NCI-H2196 treated with DMSO at 0.1 percent for 48 hours (cell line): ENCODE data around the gene MRPL40.
A peak's percentile ranks its signal among the peaks of the same experiment; 100 is the strongest.

Experiments
- DNase-seq: peaks from one replicate; lab custom pipeline; 2025; ENCODE audit not compliant: unreplicated experiment; lab: John Stamatoyannopoulos, UW

The MRPL40 gene

DNA sequence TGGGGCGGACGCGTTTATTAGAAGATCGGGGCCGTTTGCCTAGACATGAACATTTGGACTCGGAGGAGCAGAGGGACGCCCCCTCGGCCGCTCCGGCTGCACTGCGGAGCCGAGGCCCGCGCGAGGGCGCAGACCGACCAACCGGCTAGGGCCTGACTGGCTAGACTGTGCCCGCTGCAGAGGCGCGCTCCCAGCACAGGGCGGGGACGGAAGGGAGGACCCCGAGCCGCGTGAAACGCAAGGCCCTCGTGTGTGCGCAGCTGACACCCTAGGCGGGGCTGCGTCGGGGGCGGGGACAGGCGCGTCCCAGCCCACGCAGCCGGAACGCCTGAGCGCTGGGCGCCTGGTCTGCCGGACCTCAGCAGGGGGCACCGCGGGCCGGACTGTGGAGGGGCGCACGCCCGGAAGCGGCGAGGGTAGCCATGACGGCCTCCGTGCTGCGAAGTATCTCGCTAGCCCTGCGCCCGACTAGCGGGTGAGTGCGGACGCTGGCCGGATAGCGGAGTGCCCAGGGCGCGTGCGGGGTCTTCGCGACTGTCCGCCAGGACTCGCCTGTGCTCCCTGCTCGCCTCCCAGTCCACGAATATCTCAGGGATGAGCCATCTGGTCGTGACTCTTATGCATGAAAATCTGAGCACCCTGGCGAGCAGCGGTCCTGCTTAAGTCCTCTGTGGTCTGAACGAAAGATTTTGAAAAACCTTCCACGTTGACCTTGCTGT lies at the start of gene MRPL40:
Gene MRPL40 (plus strand): TSS at position 413 of the 719 bp plus-strand sequence. CDS start 10 bp downstream, at position 423.
- DNase-seq = peak; percentile 59

DNA sequence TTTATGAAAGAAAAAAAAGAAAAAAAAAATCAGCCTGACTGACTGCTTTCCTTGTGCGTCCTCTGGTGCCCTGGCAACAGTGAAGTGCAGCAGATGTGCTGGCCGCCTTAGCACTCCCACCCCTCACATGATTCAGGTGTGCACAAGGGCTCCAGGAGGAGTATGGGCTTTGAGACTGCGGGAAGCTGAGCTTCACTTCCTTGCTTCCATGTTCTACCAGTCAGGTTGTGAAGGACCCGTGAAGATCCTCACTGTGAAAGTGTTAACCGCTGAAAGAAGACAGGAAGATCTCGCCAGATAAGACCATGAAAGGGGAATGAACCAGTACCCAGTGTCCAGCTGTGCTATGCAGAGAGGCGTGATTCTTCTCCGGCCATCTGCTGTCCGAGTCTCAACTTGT lies 49.1 kb upstream of the MRPL40 start:
- no peak for DNase-seq

DNA sequence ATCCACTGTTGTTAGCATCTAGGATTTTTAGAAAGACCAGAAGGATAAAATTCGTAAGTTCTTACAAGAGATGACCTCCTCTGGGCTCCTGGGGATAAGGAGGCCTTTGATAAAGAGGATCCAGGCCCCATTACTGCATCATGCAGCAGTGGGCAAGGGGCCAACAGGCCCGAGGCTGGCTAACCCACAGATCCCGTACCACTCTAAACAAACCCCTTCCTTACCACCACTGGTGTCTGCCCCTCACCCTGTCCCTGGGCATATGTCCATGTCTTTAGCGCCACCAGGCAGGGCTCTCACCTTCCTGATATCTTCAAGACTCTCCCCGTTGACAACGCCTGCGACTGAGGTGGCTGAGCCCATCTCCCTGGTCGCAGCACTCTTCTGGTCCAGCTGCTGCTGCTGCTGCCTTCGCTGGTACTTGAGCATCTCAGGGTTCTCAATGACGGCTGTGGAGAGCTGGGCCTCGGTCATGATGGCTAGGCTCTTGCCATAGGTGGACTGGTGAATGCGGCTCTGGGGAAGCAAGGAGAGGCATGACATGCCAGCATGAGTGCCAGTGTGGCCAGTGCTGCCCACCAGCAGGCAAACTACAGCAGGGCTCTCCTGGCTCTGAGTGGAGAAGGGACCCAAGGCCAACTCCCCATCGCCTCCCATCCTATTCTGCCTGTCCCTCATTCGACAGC lies 47.0 kb upstream of the MRPL40 start:
- no peak for DNase-seq

DNA sequence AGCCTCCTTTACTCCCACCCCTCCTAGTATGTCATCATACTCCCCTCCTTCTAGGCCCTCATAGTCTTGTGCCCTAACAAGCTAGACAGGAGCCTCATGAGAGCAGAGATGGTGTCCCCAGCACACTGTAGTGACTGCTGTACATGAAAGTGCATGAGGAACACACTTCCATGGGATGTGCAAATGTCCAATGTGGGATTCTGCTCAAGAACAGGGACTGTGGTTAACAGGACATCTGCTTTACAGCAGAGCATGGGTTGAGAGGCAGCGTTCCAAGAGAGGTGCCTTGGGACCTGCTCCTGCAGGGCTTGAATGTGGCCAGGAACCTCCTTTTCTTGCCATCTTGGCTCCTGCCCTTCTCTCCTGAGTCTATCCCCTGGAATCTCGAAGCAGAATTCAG lies 46.1 kb upstream of the MRPL40 start:
- DNase-seq = no peak

DNA sequence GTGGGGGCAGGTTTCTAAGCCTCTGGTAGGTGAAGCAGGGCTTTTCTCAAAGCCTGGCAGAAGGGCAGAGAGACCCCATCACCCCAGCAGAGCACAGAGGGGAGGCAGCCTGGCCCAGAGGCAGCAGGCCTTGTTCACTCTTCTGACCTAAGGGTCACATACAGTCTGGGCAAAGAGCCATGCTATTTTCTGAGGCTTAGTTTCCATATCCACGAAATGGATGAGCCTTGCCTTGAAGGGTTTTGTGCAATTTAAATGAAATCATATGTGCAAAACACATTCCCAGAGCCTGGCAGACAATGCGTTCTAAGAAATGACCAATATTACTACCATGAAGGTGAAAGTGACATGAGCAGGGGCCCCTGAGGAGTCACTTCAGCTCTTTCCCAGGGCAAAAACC lies 45.3 kb upstream of the MRPL40 start:
- no peak for DNase-seq

DNA sequence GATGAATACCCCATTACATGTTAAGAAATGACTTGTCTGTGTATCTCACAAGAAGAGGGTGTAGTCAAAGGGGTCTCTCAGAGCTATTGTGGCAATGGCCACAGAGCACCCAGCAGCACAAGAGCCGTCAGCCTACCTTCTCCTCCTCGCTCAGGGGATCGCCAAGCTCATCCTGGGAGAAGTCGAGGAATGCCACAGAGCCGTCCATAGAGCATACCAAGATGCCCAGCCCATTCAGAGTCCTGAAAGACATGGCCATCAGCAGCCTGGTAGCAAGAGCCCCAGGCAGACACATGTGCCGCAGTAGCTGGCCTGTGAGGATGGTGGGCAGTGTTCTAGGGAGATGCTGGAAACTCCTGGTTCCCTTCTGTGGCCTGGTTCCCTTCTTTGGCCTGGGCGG lies 44.8 kb upstream of the MRPL40 start:
- DNase-seq = no peak

DNA sequence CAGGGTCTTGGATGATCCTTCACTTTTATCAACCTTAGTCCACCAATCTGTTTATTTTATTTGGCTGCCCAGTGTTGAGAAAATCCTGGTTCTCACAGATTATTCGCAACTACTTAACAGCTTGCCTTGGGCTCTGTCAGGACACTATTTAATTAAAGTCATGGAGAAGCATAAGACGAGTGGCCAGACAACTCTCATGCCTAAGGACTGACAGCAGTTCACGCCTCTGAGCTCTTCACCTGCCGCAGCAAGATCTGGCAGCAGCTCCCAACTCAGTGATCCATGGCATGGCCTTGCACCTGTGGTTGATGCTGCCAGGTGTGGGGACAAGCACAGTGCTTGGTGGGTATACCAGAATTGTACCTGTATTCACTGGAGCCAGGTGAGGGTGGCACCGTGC lies 38.6 kb upstream of the MRPL40 start:
- DNase-seq = no peak

DNA sequence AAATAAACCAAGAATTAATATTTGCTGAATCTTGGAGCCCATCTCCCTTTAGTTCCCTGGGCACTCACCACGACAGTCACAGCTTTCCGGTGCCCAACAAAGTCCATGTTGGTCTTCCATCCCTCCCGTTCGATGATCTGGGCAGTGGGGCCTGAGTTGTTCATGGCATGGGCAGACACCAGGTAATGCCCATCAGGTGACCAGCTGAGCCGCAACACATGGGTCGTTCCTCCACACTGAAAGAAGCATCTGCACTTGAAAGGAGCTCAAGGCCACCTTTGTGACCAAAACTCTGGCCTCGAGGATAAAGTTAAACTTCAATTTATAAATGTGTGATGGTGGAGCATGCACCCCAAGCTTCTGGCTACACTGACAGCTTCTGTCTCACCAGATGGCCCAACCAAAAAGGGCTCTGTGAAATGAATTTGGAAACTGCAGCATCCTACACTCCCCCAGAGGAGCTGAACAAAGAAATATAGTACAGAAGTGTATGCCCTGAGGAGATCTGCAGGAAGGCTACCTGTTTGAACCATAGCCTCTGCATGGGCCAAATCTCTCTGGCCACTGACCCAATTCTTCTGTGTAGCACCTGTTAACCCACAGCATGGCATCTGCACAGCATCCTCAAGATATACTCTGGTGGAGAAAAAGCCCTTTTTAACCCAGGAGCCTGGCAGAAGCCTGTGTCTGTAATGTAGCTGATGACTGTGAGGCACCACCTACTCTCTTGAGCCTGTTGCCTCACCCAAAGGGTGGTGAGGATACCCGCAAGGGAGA lies 37.9 kb upstream of the MRPL40 start:
- no peak for DNase-seq

DNA sequence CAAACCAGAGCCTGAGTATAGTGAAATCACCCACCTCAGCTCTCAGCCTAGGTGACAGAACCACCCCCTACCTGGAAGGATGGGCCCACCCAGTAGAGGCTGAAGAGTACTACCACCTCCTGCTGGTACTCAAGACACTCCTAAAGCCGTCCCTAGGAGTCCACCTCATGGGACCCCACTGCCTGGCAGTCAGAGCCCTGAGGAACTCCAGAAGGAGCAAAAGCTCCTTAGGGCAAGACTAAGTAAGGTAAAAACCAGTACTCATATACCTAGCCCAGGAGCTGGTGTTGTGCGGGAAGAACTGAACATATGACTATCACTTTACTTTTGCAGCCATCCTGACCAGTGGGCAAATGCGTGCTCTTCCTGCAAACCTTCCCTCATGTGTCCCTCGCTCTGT lies 37.1 kb upstream of the MRPL40 start:
- no peak for DNase-seq

DNA sequence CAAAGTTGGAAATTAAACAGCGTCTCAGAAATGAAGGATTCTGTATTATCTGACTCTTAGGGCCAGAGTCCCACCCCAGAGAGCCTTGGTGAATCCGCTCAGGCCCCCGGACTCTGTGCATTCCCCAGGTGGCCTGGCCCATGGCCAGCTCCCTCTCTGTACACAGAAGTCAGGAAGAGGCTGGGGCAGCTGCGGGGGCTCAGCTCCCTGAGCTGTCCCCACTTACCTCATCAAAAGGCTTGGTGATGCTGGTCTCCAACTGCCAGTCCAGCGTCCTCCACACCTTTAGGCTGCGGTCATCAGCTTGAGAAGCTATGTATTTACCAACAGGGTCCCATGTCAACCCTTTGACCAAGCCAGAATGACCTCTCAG lies 35.8 kb upstream of the MRPL40 start:
- no peak for DNase-seq

DNA sequence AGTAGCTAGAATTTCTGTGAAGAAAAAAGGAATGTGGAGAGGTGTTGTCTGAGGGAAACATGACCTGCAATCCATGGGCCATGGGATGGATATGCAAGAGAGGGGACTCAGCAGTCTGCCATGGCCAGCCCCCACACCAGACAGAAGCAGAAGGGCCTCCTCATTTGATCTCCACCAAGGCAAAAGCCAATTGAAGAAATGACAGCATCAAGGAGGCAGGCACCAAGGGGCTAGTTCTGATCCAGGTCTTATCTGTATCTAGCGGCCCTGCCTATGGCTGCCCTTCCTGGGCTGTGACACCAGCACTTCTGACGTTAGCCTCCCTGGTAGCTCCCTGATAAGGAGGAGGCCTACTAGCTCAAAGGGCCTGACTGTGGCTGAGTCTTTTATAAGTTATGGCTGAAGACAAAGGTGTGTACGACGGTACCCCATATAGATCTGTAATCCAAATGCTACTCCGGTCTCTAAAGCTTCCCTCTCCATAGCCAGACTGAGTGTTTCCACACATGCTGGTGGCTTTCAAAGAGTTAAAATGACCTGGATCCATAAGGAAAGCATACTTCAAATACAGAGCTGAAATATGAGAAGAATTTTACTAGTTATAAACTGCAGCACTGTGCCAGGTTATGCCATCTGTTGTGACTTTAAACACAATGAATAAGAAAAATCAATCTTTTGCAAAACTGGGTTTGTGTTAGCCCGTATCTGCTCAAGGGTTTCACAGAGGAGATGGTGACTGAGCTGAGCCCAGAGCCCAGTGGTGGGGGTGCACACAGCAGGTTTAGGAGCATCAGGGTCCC lies 35.2 kb upstream of the MRPL40 start:
- no peak for DNase-seq

DNA sequence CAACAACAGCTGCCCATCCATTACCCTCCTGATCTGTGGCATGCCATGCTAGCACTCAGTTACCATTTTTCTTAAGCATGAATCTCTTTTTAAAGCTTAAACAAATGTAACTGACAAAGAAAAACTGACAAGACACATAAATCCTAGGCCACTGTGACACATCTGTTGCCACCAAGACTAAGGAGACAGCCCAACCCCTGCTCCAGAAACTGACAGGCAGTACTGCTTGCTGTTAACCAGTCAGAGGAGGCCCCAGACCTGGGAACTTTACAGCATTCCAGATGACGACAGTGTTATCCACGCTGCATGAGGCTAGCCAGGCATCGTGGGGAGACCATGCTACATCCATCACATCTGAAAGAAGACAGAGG lies 34.6 kb upstream of the MRPL40 start:
- no peak for DNase-seq

DNA sequence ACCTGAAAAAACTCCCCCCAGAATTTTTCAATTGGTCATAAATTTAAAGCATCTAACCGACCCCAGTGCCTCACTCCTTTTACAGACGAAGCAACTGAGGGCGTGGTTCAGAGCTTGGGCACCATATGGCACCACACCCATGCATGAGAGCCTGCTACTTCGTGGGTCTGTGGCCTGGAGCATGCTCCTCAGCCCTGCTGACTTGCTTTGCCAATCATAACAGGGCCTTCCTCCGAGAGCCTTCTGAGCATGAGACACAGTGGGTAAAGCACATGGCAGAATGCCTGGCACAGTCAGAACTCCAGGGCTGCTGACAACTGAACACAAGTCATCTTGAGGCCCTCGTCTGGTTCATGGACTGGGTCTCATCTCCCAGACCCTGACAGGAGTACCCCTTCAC lies 34.1 kb upstream of the MRPL40 start:
- DNase-seq = no peak

DNA sequence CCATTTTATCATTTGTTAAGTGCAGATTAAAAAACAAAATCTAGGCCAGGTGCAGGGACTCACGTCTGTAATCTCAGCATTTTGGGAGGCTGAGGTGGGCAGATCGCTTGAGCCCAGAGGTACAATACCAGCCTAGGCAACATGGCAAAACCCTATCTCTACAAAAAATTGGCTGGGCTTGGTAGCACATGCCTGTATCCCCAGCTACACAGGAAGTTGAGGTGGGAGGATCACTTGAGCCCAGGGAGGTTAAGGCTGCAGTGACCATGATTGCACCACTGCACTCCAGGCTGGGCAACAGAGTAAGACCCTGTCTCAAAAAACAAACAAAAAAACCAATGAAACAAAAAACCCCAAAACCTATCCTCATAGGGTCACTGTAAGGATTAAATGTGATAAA lies 33.7 kb upstream of the MRPL40 start:
- no peak for DNase-seq

DNA sequence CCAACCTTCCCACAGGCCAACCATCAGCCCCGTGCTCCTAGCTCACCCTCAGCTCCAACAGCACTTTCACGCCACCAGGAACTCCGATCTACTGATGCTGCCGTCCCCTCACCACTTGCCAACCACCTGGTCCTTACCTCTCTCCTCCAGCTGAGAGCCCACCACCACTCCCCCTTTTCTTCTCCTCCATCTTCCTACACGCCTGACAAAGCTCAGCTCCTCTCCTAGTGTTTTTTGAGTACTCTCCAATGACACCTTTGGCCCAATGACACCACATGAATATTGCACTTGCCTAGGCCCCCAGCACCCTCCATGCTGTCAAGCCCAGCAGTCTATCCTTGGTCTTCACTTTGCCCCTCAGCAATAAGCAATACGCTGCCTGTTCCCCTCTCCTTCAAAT lies 31.5 kb upstream of the MRPL40 start:
- DNase-seq = no peak

DNA sequence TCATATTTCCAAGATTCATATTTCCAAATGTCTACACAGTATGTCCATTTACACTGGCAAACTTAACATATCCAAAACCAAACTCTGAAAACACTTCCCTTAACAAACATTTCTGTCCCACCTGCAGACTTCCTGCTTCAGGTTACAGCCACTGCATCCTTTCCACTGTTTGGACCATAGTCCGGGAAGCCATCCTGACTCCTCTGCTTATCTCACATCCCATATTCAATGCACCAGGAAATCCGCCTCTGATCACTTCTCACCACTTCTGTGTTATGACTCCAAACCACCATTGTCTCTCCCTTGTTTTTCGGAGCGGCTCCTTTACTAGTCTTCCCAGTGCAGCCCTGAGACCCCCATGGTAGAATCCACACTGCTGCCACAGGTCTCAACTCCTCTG lies 30.9 kb upstream of the MRPL40 start:
- DNase-seq = no peak

DNA sequence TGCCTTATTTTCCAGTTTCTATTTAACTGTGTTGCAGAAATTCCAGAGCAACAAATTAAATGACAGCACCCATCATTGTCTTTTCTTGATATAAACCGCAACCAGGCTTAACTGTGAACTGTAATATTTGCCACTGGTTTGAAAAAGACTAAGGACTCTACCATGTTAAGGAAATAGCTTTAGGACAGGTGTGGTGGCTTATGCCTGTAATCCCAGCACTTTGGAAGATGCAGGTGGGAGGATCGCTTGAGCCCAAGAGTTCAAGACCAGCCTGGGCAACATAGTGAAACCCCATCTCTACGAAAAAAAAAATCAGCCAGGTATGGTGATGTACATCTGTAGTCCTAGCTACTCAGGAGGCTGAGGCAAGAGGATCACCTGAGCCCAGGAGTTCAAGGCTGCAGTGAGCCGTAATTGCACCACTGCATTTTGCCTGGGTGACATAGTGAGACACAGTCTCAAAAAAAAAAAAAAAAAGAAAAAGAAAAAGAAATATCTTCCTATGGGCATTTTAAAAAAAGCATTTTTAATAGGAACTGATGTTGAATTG lies 29.6 kb upstream of the MRPL40 start:
- no peak for DNase-seq

DNA sequence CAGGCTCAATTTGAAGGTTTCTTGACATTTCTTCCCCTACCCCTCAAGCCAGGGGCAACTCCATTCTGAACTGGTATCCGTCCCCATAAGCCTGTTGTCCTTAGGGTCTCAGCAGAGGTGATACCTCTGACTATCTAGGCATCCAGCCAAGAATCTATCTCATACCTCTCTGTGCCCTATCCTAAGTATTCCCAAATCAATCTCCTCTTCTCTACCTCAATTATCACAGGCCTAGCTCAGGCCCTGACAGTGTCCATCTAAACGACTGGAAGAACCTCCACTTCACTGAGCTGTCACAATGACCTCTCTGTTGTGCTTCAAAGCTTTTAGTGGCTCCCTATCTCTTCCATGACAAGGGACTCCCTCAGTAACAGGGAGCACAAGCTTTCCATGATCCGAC lies 27.7 kb upstream of the MRPL40 start:
- DNase-seq = no peak

DNA sequence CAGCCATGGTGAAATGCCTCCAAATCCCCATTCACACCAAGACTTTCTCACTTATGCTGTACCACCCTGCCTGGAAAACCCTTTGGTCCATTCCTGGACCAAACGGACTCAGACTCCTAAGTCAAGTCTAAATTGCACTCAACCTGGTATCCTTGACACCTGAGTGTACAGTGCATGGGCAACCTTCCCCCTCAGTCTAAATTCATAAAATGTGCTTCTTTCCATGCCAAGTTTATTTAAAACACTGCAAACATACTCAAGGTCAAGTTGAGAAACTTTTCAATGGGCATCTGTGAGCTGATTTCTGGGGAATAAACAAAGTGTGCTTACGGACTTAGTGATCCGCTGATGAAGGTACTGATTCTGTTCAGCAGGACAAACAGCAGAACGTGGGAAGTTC lies 27.2 kb upstream of the MRPL40 start:
- DNase-seq = no peak

DNA sequence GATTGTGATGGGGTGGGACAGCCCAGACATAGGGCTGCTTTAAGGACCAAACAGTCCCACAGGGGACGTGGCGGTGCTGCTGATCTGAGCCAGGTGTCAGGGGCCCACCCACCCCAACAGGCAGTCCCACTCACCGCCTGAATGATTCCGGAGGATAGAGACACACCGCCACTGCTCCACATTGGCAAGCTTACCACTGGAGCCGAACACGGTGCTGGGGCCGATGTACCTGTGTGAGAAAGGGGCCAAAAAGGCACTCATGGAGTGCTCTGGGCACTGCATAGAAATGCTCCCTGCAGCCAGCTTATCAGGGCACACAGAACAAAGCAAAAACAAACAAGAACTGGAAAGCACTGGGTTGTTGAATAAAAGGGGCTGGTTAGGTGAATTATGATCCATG lies 26.7 kb upstream of the MRPL40 start:
- DNase-seq = no peak

DNA sequence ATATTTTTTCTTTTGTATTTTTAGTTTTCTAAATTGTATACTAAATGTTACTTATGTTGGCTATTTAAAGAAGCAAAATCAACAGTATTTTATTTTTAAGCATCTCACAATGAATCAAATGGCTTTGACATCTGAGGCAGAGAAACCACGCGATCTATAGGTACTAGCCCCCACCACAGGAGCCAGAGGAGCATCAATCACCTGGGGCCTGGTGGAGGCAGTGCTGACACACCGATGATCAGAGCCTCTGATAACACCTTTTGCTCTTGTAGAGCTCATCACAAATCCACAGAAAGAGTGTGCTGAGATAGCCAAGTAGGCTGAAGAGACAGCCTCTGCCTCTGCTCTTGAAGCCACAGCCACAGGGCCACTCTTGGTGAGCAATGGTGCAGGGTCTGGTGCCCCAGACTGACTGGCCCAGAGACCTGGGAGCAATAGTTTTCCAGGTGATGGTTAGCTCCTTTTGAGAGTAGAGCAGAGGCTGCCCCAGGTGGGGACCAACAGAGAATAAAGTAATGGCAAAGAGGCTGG lies 26.0 kb upstream of the MRPL40 start:
- no peak for DNase-seq
